GM13977 (cell line): ENCODE results near the gene SLC22A4.
A peak's percentile ranks its signal among the peaks of the same experiment; 100 is the strongest.

Experiments
- DNase-seq: peaks from one replicate; pipeline ENCODE4 v3.0.0; 2012; ENCODE audit warnings: low spot score
- in situ Hi-C: fragments of 300-500 bp; cut with MboI; formaldehyde crosslinking; loops from one replicate; pipeline ENCODE4 v1.12.0; 2022; ENCODE audit warnings: low sequenced_read_pairs, low pct_unique_long_range_greater_than_20kb, mixed read lengths, inconsistent platforms; ENCODE audit not compliant: unreplicated experiment
- TF ChIP-seq, protein P1 (sequence below): IDR thresholded peaks from 2 replicates; pipeline ENCODE4 v1.5.1; 2012; ENCODE audit warnings: mild to moderate bottlenecking, control low read depth; ENCODE audit not compliant: insufficient read depth; ENCODE audit errors: extremely low read depth, missing control alignments

The SLC22A4 gene

DNA sequence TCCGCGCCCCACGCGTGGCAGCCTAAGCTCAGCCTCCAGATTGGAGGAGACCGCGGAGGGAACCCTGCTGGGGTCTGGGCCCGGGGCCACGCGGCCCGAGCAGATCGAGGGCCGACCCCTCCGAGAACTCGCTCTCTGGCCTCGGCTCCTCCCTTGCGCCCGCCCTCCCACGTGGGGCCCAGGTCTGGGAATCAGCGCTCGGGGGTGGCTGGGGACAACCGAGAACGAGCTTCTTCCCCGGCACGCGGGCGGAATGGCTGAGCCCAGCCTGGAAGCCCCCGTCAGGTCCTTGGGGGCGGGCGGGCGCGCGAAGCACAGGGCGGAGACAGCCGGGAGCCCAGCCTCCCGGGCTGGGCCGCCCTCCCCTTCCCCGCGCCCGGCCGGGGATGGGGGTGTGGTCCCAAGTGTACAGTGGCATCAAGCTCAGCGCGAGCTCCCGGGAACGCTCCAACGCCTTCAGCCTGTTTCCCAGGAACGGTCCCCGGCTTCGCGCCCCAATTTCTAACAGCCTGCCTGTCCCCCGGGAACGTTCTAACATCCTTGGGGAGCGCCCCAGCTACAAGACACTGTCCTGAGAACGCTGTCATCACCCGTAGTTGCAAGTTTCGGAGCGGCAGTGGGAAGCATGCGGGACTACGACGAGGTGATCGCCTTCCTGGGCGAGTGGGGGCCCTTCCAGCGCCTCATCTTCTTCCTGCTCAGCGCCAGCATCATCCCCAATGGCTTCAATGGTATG, at the start of gene SLC22A4:
Gene SLC22A4 (plus strand): TSS at position 403 of the 736 bp plus-strand sequence. CDS start 223 bp downstream, at position 626.
- in situ Hi-C loops, result no loop called here
- TF ChIP-seq, protein P1, sequence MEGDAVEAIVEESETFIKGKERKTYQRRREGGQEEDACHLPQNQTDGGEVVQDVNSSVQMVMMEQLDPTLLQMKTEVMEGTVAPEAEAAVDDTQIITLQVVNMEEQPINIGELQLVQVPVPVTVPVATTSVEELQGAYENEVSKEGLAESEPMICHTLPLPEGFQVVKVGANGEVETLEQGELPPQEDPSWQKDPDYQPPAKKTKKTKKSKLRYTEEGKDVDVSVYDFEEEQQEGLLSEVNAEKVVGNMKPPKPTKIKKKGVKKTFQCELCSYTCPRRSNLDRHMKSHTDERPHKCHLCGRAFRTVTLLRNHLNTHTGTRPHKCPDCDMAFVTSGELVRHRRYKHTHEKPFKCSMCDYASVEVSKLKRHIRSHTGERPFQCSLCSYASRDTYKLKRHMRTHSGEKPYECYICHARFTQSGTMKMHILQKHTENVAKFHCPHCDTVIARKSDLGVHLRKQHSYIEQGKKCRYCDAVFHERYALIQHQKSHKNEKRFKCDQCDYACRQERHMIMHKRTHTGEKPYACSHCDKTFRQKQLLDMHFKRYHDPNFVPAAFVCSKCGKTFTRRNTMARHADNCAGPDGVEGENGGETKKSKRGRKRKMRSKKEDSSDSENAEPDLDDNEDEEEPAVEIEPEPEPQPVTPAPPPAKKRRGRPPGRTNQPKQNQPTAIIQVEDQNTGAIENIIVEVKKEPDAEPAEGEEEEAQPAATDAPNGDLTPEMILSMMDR, result no peak
- peak; percentile 89 for DNase-seq

DNA sequence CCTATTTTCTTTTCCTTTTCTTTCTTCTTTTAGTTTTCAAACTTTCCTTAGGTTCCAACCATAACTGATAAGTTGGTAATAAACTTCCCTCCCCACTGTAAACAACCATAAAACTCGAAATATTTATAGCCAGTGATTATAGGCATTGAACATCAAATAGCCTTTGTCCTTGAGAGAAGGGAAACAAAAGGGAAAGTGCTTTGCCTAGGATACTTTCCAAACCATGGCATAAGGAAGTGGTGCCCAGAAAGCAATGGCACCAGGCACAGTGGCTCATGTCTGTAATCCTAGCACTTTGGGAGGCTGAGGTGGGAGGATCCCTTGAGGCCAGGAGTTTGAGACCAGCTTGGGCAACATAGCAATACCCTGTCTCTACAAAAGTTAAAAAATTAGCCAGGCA, 48.6 kb upstream of the SLC22A4 start:
- in situ Hi-C loops, result no loop called here
- TF ChIP-seq, protein P1, result no peak
- no peak for DNase-seq

DNA sequence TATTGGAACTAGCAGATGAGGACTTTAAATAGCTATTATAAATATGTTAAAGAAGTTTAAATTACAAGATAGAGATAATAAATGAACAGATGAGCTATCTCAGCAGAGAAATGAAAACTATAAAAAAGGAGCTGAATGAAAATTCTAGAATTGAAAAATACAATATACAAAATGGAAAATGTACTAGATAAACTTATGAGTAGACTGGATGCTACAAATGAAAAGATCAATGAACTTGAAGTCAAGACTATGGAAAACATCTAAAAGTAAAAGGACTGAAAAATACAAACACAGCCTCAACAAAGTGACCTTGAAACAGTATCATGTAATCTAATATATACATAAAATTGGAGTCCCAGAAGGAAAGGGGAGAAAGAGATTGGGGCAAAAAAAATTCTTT, 47.4 kb upstream of the SLC22A4 start:
- DNase-seq, result no peak
- TF ChIP-seq, protein P1, result no peak
- in situ Hi-C loops, result no loop called here

DNA sequence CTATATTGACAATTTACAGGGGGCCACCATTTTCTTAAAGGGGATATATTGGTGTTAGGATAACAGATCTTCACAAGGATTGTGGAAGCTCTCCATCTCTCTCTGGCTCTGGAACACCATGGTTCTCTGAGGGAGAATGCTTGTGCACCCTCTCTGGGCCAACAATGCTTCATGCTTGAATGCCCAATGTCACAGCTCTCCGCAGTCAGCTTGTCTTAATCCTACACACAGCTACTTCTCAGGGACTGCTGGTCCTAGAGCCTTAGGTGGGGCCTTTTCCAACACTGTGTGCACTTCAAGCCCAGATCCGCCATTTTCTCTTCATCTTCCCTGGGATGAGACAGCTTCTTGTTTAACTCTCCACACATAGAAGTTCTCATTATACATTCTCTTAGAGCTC, 43.6 kb upstream of the SLC22A4 start:
- TF ChIP-seq, protein P1, result no peak
- in situ Hi-C loops, result no loop called here
- DNase-seq, result no peak

DNA sequence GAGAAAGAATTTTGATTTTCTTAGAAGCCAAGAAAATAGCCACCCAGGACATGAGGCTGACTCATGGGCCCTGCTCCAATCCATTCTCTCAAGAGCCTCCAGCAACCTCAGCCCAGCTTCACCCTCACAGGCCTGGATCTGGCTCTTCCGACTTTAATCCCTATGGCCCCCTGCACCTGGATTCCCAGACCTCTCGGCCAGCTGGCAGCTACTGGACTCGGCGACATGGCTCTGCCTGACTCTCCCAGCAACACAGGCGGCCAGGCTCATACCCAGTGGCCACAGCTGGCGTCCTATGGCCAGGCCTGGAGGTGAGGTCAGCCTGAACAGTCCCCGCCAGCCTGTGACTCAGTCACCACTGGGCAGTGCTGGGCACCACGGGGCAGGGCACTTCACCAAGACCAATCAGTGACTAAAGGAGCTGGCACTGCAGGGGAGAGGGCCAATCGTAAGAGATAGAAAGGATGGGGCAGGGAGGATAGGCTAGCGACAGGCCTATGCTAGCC, 42.9 kb upstream of the SLC22A4 start:
- TF ChIP-seq, protein P1, result no peak
- in situ Hi-C loops, result no loop called here
- DNase-seq, result no peak

DNA sequence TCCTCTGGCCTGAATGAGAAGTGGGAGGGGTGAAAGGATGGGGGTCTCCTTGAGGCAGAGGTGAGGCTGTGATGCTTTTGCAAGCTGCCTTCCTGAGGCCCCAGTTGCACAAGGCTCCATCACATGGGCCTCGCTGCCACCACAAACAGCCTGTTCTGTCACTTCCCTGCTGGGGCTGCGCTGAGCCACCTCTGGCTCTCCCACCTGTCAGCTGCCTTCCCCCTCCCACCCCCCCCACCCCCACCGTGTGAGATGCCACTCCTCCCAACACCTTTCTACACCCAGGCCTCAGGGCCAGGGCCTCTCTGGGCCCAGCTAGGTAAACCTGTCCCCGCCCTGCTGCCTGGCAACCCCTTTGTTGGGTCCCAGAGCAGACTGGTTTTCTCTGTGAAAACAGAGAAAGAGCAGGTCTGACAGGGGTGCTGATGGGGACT, 41.2 kb upstream of the SLC22A4 start:
- TF ChIP-seq, protein P1, result no peak
- in situ Hi-C loops, result no loop called here
- no peak for DNase-seq
